Pons (tissue), 1 donor: ENCODE data around the gene PPFIA2.
A peak's percentile ranks its signal among the peaks of the same experiment; 100 is the strongest.
"Not testable (repeated sequence)": the region's sequence is repeated elsewhere in the genome, so short reads cannot be mapped to it uniquely, and the experiment has no call there.

Experiments
- DNase-seq: peaks from one replicate; pipeline ENCODE4 v3.0.0-alpha.2; 2016; ENCODE audit warnings: low spot score

Gene PPFIA2

DNA sequence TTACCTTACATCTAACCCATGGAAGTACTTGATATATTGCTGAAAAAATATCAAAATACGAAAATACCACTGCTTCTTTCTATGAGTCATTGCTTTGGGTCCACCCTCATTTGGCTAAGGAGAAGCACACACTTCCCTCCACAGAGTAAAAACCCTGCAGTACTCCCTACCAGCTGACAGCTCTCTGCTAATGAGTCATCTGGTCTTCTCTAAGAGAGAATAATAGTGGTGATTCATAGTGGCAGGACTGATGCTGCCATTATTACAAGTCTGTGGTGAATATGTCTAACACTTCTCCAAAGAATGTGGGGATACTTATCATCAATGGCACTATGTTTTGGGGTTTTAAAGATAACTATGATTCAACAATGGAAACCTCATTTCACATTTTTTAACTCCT, 90.7 kb downstream of the PPFIA2 start:
- DNase-seq: peak; percentile 79

DNA sequence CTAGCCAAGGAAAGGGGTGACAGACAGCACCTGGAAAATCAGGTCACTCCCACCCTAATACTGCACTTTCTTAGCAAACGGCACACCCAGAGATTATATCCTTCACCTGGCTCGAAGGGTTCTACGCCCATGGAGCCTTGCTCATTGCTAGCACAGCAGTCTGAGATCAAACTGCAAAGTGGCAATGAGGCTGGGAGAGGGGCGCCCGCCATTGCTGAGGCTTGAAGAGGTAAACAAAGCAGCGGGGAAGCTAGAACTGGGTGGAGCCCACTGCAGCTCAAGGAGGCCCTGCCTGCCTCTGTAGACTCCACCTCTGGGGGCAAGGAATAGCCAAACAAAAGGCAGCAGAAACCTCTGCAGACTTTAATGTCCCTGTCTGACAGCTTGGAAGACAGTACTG, 99.8 kb downstream of the PPFIA2 start:
- not testable (repeated sequence) for DNase-seq

GRCh38 chr12:81644503-81644902, 114.6 kb downstream of the PPFIA2 start:
- peak; percentile 84 for DNase-seq

DNA sequence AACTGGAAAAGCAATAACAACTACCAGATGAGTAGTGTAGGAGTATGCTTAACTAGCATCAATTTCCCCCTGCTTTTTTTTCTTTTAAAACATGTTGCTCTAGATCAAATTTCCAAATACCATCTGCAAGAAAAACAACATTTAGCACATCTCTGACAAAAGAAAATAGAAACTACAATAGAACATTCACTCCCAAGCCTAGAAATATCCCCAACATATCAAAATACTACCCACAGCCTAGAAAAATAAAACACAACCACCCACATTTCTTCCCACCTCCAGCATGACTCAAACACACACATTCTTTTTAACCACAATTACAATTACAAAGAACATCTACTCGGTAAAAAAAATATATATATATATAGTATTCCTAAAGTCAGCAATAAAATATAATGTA, 120.0 kb downstream of the PPFIA2 start:
- DNase-seq: no peak

DNA sequence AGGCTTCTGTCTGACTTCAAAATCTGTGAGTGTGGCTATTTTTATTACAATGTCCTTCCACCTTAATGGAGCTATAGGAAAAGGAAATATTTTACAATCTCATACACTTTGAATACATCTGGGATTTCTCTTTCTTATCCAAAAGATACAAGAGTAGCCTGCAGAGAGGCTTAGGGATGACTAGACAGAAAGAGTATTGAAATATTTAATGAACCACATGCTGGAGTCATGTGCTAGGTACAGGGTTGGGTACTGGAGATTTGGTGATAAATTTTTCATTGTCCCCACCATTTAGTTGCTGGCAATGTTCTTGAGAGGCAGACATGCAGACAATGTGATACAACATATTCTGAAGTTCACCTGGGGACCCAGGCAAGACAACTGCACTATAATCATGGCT, 126.0 kb downstream of the PPFIA2 start:
- no peak for DNase-seq

DNA sequence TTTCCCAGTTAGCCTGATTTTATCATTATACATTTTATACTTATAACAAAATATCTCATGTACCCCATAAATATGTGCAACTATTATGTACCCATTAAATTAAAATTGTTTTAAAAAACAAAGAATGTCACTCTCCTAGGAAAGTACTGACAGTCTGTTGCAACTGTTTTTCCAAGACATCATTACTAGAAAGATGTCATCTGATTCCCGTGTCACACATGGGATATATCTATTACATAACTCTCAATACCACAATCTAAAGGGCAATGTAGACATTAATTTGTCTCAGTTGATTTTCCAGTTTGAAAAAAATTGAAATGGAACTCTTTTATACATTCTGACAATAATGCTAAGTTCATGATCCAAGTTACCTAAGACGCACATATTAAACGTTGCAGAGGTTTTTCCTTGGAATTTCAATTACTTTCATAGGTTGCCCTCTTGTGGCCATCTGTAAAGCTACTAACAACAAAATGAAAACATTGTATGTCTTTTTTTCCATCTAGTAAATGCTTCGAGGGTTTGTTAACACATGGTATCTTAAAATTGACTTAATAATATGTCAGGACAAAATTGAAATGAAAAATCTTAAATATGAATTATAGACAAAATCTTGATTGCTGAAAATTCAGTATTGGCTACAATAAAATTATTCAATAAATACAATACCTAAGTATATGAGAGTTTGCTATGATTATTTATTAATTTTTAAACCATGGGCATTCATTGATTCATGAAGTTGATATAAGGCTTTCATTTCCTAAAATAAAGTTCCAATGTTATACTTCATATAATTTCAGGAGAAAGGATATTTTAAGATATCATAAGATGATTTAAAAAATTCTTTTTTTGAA, 131.6 kb downstream of the PPFIA2 start:
- peak; percentile 88 for DNase-seq

DNA sequence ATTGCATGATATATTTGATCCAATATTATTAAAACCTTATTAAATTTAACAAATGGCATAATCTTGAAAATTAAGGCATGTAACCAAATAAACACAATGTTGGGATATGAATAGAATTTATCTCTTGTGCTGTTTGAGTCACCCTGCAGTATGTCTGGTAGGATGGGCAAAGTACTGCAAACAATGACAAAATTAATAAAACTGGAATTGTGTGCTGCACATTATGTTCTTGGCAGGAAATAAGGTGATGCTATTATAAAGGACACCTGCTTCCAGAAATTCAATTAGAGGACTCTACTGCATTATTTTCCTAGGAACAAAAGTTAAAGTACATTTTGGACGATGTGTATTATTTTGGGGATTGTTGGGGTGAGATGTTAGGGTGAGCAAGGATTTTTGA, 132.7 kb downstream of the PPFIA2 start:
- no peak for DNase-seq

- no peak for DNase-seq
Measured at GRCh38 chr12:81617915-81618314, 141.2 kb downstream of the PPFIA2 start.

DNA sequence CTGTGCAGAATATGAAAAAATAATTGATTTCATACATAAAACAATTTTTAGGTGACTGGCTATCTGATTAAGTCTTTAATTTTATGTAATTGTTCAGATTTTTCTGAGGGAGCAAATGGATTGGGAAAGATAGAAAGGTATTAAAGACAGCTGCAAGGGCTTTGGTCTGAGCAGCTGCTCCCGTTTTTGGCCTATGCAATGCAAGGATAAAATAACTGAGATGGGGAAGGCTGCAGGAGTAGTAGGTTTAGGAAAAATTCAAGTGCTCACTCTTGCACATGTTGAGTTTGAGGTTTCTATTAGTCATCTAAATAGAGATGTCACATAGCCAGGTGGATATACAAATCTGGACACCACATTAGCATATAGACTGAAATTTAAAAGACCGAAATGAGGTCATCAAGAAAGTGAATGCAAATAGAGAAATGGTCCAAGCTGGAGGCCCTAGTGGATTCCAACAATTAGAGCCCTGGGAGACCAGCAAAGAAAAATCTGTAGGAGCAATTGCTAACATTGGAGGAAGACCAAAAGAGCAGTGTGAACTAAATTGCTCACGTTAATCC, 144.0 kb downstream of the PPFIA2 start:
- DNase-seq: no peak

GRCh38 chr12:81610955-81611889, 147.9 kb downstream of the PPFIA2 start:
- no peak for DNase-seq

DNA sequence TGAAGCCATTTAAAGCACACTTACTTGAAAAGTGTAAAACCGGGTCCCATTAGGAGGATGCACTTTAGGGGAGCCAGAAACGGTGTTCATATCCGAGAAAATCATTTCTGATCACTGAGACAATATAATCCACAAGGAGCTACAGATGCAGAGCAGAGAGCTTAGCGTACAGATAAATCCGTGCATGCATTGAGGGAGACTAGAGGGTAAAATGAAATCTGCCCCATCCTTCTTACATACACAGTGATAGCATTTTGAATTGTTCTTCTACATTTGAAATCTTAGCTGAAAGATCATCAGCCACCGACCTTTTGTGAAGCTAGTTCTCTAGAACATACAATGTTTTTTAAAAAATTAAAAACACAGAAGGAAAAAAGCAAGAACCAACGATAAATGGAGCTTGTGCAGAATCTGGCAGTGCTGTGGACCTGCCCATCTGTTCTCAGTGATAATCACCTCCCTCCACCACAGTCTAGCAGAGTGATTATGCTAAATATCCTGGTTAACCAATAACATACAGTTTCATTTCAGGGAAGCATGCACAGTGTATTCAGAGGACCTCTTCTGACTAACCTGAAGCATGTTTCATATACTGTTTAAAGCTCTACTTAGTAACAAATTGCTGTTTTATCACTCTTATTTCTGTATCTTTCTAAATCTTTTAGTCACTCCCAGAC, 161.1 kb downstream of the PPFIA2 start:
- DNase-seq: peak; percentile 9

DNA sequence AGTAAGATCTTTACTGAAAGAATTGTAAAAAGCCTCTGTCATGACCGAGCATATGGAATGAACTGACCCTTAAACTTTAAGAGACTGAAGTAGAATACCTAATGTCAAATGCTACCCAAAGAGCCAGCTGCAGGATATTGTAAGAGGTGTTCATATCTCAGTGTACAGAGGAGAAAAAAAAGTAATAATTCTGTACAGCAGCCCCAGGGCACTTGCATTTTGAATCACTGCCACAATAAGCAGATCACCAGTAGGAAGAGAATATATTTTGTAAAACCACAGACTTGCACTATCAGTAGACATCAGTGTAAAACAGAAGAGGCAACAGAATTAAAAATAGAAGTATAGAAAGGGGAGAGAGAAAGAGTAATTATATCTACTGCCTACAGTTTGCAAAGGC, 162.6 kb downstream of the PPFIA2 start:
- DNase-seq: no peak

DNA sequence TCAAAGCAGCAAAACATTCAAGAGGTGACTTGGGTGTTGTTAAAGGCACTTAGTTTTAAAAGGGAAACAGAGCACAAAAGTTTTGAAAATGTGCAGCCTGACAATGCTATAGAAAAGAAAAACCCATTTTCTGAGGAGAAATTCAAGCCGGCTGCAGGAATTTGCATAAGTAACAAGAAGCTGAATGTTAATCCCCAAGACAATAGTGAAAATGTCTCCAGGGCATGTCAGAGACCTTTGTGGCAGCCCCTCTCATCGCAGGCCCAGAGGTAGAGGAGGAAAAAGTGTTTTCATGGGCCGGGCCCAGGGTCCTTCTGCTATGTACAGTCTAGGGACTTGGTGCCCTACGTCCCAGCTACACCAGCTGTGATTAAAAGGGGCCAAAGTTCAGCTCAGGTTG, 167.9 kb downstream of the PPFIA2 start:
- DNase-seq: no peak

DNA sequence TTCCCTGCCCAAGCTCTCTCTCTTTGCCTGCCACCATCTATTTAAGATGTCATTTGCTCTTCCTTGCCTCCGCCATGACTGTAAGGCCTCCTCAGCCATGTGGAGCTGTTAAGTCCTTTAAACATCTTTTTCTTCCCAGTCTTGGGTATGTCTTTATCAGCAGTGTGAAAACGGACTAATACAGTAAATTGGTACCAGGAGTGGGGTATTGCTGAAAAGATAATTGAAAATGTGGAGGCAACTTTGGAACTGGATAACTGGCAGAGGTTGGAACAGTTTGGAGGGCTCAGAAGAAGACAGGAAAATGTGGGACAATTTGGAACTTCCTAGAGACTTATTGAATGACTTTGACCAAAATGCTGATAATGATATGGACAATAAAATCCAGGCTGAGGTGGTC, 168.4 kb downstream of the PPFIA2 start:
- DNase-seq: not testable (repeated sequence)

GRCh38 chr12:81588235-81589008, 170.7 kb downstream of the PPFIA2 start:
- no peak for DNase-seq

GRCh38 chr12:81585787-81586186, 173.4 kb downstream of the PPFIA2 start:
- no peak for DNase-seq

DNA sequence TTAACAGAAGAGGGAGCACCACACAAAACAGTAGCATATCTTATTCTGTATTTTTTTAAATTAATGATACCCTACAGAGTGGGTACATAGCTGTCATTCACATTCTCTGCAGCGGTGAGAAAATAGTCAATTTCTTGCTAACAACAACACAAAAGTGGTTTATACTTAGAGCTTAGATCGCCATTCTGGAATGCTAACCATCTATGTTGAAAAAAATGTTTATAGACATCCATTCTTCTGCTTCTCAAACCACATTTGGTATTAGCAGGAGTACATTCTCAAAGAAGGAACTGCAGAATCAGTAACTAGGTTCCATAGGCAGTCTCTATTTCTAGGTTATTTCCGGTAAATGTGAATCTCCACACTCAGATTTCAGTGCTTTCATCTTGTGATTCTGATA, 185.9 kb downstream of the PPFIA2 start:
- DNase-seq: no peak

- DNase-seq: no peak
Measured at GRCh38 chr12:81572411-81572810, 186.7 kb downstream of the PPFIA2 start.

- no peak for DNase-seq
Measured at GRCh38 chr12:81570234-81570633, 188.9 kb downstream of the PPFIA2 start.

GRCh38 chr12:81564237-81564636, 194.9 kb downstream of the PPFIA2 start:
- no peak for DNase-seq

GRCh38 chr12:81558031-81558430, 201.1 kb downstream of the PPFIA2 start:
- DNase-seq: no peak
